HG02852 (cell line): ENCODE results near the gene FBXL17.
A peak's percentile ranks its signal among the peaks of the same experiment; 100 is the strongest.

Experiments used
- ATAC-seq: cut with Tn5 transposase; IDR thresholded peaks from one replicate; pipeline ENCODE4 v1.9.1; 2021; ENCODE audit warnings: mild to moderate bottlenecking, moderate library complexity; ENCODE audit not compliant: unreplicated experiment

FBXL17 gene

GRCh38 chr5:108025957-108026356, 355.9 kb downstream of the FBXL17 start:
- ATAC-seq = no peak

GRCh38 chr5:108024986-108025385, 356.9 kb downstream of the FBXL17 start:
- no peak for ATAC-seq

DNA sequence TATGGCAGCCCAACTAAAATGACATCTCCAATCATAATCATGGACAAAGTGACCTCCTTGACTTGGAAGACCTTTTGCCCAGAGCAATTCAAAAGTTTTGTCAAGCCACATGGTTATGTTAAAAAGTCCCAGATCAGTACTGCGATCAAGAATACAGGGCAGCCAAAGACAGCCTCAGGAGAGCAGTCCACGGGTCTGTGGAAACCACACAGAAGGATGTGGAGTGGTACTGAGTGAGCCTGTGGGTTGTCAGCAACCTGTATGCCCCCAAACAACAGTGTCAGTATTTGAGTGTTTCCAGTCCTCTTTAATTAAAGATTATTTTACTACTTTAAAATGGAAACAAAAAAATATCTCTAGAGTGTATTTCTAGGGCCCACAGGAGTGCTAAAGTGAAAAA, 365.8 kb downstream of the FBXL17 start:
- no peak for ATAC-seq

DNA sequence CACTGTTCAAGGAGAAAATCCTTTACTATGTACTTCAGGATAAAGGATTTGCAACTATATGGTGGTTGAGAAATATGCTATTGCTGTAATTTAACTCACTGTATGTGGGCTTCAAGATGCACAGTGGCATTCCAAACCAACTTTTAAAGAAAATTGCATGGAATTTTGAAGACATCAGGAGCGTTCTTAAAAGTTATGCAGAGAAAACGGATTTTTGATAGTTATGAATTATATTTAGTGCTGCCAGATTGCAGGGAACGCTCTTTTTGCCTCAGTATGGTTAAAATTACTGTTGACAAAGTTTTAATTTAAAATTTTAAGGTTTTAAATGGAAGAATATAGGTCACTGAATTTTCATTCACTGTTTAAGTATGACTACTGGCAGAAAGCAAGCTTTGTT, 375.1 kb downstream of the FBXL17 start:
- ATAC-seq = no peak

DNA sequence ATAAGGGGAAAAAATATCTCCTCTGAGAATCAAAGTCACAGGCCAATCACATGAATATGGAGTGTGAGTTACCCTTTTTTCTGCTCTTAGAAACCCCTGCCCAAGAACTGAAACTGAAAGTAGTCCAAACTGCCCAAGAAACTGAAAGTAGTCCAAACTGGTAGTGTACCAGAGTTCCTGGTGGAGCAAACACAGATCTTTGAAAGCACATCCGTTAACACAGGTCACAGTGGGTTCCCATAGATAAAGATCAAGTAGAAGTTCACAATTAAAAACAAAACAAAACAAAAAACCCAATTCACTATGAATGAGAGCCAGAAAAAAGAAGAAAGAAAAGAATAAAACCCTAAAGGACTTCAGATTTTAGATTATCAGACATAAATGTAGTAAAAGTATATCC, 378.7 kb downstream of the FBXL17 start:
- peak; percentile 90 for ATAC-seq

- ATAC-seq = no peak
Observed at GRCh38 chr5:108001222-108001621, 380.7 kb downstream of the FBXL17 start.

DNA sequence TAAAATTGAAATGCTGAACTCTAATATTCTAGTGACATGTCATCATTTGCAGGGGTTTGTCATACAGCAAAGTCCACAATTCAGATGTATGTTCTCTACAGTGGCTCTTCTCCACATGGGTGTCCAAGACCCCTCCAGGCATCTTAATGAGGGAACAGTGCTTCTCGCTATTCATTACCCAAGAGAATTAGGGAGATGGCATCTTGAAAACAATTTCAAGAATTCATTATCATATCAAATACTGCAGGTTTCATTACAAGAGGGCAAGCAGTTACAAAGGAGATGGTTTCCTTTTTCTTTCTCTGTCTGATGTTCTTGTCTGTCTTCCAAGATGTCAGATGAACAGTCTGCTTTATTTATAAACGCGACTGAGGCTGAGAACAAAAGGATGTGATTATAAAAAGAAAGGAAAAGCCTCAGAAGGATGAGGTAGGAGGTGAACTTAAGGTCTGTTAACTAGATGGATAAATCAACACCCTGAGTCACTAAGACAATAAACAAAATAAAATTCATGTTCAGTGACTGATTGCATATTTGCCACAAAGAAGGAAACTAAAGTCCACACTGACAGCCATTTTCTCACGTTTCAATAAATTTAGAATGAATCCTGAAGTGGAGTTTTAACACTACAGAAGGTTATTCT, 384.4 kb downstream of the FBXL17 start:
- ATAC-seq = no peak

DNA sequence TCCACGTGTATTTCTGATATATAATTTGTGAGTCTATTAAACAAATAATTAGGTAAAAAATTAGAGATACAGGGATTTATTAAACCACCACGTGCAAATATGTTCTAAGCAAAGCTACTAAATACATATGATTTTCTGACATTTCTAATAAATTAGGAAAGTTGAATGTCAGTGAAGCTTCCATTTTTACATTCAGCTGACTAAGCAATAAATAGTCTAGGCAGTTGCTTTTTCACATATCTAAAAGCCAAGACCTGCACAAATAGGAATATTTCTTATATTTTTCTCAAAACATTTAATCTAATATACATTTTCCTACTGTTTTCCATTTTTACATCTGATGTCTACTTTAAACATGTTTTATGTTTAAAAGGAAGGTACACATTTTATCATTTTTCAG, 388.6 kb downstream of the FBXL17 start:
- ATAC-seq = no peak

GRCh38 chr5:107990881-107991810, 390.8 kb downstream of the FBXL17 start:
- ATAC-seq = peak; percentile 93

- no peak for ATAC-seq
Observed at GRCh38 chr5:107985144-107985543, 396.8 kb downstream of the FBXL17 start.

GRCh38 chr5:107982703-107983425, 399.0 kb downstream of the FBXL17 start:
- ATAC-seq = no peak

- ATAC-seq = no peak
Observed at GRCh38 chr5:107980923-107981692, 400.8 kb downstream of the FBXL17 start.

DNA sequence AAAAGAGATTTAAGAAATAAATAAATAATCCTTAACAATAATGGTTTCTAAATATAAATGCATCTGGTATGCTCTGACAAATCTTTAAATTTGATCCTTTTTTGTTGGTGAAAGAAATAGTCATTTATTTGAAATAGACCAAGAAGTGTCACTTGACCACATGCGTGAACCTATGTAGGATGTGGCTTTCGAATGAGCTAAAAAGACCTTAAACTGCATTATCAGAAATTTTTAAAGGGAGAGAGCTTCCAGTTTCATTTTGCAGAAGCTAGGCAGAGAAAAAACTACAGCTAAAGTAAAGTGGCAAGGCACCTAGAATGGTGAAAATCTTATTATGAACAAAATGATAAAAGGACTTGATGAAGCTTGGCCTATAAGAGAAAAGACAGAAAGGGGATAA, 402.0 kb downstream of the FBXL17 start:
- ATAC-seq = peak; percentile 56

- ATAC-seq = no peak
Observed at GRCh38 chr5:107979291-107979690, 402.6 kb downstream of the FBXL17 start.

- ATAC-seq = no peak
Observed at GRCh38 chr5:107977550-107978071, 404.3 kb downstream of the FBXL17 start.

GRCh38 chr5:107975568-107975967, 406.3 kb downstream of the FBXL17 start:
- no peak for ATAC-seq

GRCh38 chr5:107971846-107972245, 410.1 kb downstream of the FBXL17 start:
- ATAC-seq = no peak

GRCh38 chr5:107969847-107970246, 412.1 kb downstream of the FBXL17 start:
- ATAC-seq = no peak

DNA sequence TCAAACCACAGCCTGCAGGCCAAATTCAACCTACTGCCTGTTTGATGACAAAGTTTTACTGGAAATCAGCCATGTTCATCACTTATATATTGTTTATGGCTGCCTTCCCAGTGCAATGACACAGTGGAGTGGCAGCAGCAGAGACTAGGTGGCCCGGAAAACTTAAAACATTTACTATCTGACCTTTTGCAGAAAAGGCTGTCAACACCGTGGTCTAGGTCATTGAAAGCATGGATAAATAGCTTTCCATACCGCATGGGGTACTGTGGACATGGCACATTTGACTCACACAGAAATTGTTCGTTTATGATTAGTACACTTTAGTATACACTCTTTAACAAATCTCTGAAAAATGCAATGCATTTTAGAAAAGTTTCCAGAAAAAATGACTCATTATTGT, 412.9 kb downstream of the FBXL17 start:
- ATAC-seq = no peak

GRCh38 chr5:107968406-107968843, 413.5 kb downstream of the FBXL17 start:
- no peak for ATAC-seq

- ATAC-seq = no peak
Observed at GRCh38 chr5:107966201-107966600, 415.7 kb downstream of the FBXL17 start.
